CD4-positive, alpha-beta memory T cell (primary cell): ENCODE data around the gene SDHAF1. TPM values are rescaled to one million over a fixed set of nuclear protein-coding genes. Genes with fewer than 3 reads are reported as not detected.
A peak's percentile ranks its signal among the peaks of the same experiment; 100 is the strongest.
"Not testable (repeated sequence)": the region's sequence is repeated elsewhere in the genome, so short reads cannot be mapped to it uniquely, and the experiment has no call there.

Source experiments
- CTCF ChIA-PET: fragments of 350-600 bp; sonication (Branson Sonifier 250); formaldehyde crosslinking; loops from one replicate; lab custom pipeline; 2021; ENCODE audit warnings: inconsistent platforms; ENCODE audit not compliant: partially characterized antibody; lab: Charles Lee
- POLR2A ChIA-PET: fragments of 350-600 bp; sonication (Branson Sonifier 250); formaldehyde crosslinking; loops from one replicate; lab custom pipeline; 2021; ENCODE audit not compliant: partially characterized antibody; lab: Charles Lee
- DNase-seq, 5 donors: peaks; one replicate each; pipeline versions ENCODE4 v3.0.0 to v3.0.0-alpha.2; 2020 to 2022; ENCODE audit warnings: mixed read lengths in 1 of 5
- H3K27ac ChIP-seq: one replicate; pipeline ENCODE4 v1.7.0; 2013; ENCODE audit warnings: low read depth, low read length
- H3K27me3 ChIP-seq: 2 replicates; pipeline ENCODE4 v1.7.0; 2013; ENCODE audit warnings: mild to moderate bottlenecking, low read length, moderate library complexity; ENCODE audit not compliant: insufficient read depth
- H3K36me3 ChIP-seq: 2 replicates; pipeline ENCODE4 v1.7.0; 2013; ENCODE audit warnings: mild to moderate bottlenecking, low read length, moderate library complexity; ENCODE audit not compliant: insufficient read depth
- H3K4me1 ChIP-seq: 2 replicates; pipeline ENCODE4 v1.7.0; 2013; ENCODE audit warnings: mild to moderate bottlenecking, low read length, moderate library complexity; ENCODE audit not compliant: insufficient read depth
- H3K4me3 ChIP-seq, 2 donors: one replicate each; pipeline ENCODE4 v1.7.0; 2013; ENCODE audit warnings: low read length in 2 of 2, mild to moderate bottlenecking in 1 of 2
- H3K9me3 ChIP-seq, 2 donors: one replicate each; pipeline ENCODE4 v1.7.0; 2013; ENCODE audit warnings: low read length in 2 of 2, control low read depth in 1 of 2; ENCODE audit not compliant: control insufficient read depth in 1 of 2
- H3K27ac Mint-ChIP-seq, 7 donors: one replicate each; pipeline ENCODE4 v1.8.0; 2020 to 2021; ENCODE audit warnings: mixed read lengths in 7 of 7, mild to moderate bottlenecking in 6 of 7, inconsistent platforms in 3 of 7, moderate library complexity in 3 of 7
- H3K27me3 Mint-ChIP-seq, 2 donors: one replicate each; pipeline ENCODE4 v1.8.0; 2020 to 2021; ENCODE audit warnings: mixed read lengths in 2 of 2
- H3K36me3 Mint-ChIP-seq, 2 donors: one replicate each; pipeline ENCODE4 v1.8.0; 2020 to 2021; ENCODE audit warnings: mixed read lengths in 2 of 2, inconsistent platforms in 1 of 2, mild to moderate bottlenecking in 1 of 2
- H3K4me1 Mint-ChIP-seq, 4 donors: one replicate each; pipeline ENCODE4 v1.8.0; 2020 to 2021; ENCODE audit warnings: mixed read lengths in 4 of 4, mild to moderate bottlenecking in 1 of 4
- H3K4me3 Mint-ChIP-seq, 8 donors: one replicate each; pipeline ENCODE4 v1.8.0; 2020 to 2021; ENCODE audit warnings: mixed read lengths in 8 of 8, mild to moderate bottlenecking in 7 of 8, moderate library complexity in 6 of 8, inconsistent platforms in 3 of 8
- H3K9me3 Mint-ChIP-seq, 8 donors: one replicate each; pipeline ENCODE4 v1.8.0; 2020 to 2021; ENCODE audit warnings: mixed read lengths in 8 of 8, mild to moderate bottlenecking in 5 of 8, inconsistent platforms in 3 of 8, moderate library complexity in 1 of 8
- intact Hi-C: fragments of 100-400 bp; cut with micrococcal nuclease; formaldehyde crosslinking; loops from one replicate; pipeline ENCODE4 v1.15.1; 2023
- polyA plus RNA-seq, 2 donors: library from polyadenylated mRNA; unstranded; fragments of 300-500 nt; fragmentation: Illumina TruSeq; gene quantifications; one replicate each; pipeline ENCODE4 v1.2.3, GENCODE V29; 2021
- total RNA-seq, 2 experiments: library from RNA; stranded (reverse); gene quantifications; one replicate each; pipeline ENCODE4 v1.2.3, GENCODE V29; 2021

Gene SDHAF1
- total RNA-seq, result 10 to 100 TPM; 25.7 to 25.8 TPM
- polyA plus RNA-seq, result 10 to 100 TPM; 21.9 to 41.3 TPM

- Histone ChIP-seq H3K9me3 (no peaks in the 10 kb centered on the region), H3K36me3 (no peaks in the 10 kb centered on the region), H3K27me3 (no peaks in the 10 kb centered on the region), H3K27ac (peak within 1 kb of the TSS; percentile 71), H3K4me3 (peak within 1 kb of the TSS; percentile 69 to 82), H3K4me1 (peaks cover 26% of the 10 kb centered on the region)
- DNase-seq, result peak; percentile 87 to 92 (median 87)
- intact Hi-C loops, result loop anchor here (1.0 to 2.0 kb wide), 4 partner anchors 19 to 119 kb away; partner anchors contain the start of genes ALKBH6, POLR2I, TBCB and THAP8
- H3K36me3 Mint-ChIP-seq, result peaks cover 4 to 19% of the 10 kb centered on the region in 2 donors
- H3K4me1 Mint-ChIP-seq, result peaks cover 20 to 48% (median 37%) of the 10 kb centered on the region in 4 donors
- peak within 1 kb of the TSS; percentile 92 to 97 (median 97) for H3K27ac Mint-ChIP-seq
- no peaks in the 10 kb centered on the region for H3K27me3 Mint-ChIP-seq
- ChIA-PET CTCF (interaction anchor here (1.2 to 1.7 kb wide), 3 partner anchors 19 to 133 kb away, joined by 3 to 8 read pairs (median 4); partner anchors contain the start of gene ALKBH6), POLR2A (interaction anchor here (1.2 to 3.2 kb wide), 9 partner anchors 14 to 120 kb away, joined by 3 to 20 read pairs (median 8); partner anchors contain the start of genes ALKBH6, POLR2I, TBCB and THAP8)
- H3K9me3 Mint-ChIP-seq, result no peaks in the 10 kb centered on the region
- peak within 1 kb of the TSS; percentile 91 to 96 (median 94) for H3K4me3 Mint-ChIP-seq
Measured at GRCh38 chr19:35995048-35995993, at the start of gene SDHAF1. SDHAF1 (plus strand) TSS chr19:35995188; CDS start chr19:35995275, 87 bp downstream.

GRCh38 chr19:35946203-35946602 lies 48.8 kb upstream of the SDHAF1 start:
- H3K4me3 ChIP-seq, result no peak overlapping the region
- Mint-ChIP-seq H3K36me3 (peaks cover 15 to 28% of the 10 kb centered on the region in 2 donors), H3K4me3 (no peak overlapping the region), H3K4me1 (peaks cover 26 to 55% (median 40%) of the 10 kb centered on the region in 4 donors), H3K27me3 (no peaks in the 10 kb centered on the region), H3K9me3 (peaks cover 0 to 5% (median 0%) of the 10 kb centered on the region in 8 donors), H3K27ac (peak overlapping the region; percentile 57 to 92 (median 78))
- no peak overlapping the region for H3K27ac ChIP-seq
- POLR2A ChIA-PET, result interaction anchor here (1.0 to 2.6 kb wide), 4 partner anchors 7 to 201 kb away, joined by 3 to 18 read pairs (median 3); partner anchors contain the start of genes PSENEN and U2AF1L4
- intact Hi-C loops, result no loop called here
- no peaks in the 10 kb centered on the region for H3K36me3 ChIP-seq
- no peaks in the 10 kb centered on the region for H3K9me3 ChIP-seq
- no peaks in the 10 kb centered on the region for H3K27me3 ChIP-seq
- H3K4me1 ChIP-seq, result peaks cover 22% of the 10 kb centered on the region
- DNase-seq, result no peak
- CTCF ChIA-PET, result interaction anchor here (0.9 to 1.4 kb wide), 7 partner anchors 21 to 182 kb away, joined by 3 to 7 read pairs (median 3); partner anchors contain the start of gene THAP8

GRCh38 chr19:35949131-35949530 lies 45.9 kb upstream of the SDHAF1 start:
- Histone ChIP-seq H3K9me3 (no peaks in the 10 kb centered on the region), H3K4me1 (peaks cover 46% of the 10 kb centered on the region), H3K27ac (no peak overlapping the region), H3K4me3 (no peak overlapping the region), H3K36me3 (no peaks in the 10 kb centered on the region), H3K27me3 (no peaks in the 10 kb centered on the region)
- ChIA-PET POLR2A (interaction anchor here (0.8 to 2.3 kb wide), 5 partner anchors 46 to 247 kb away, joined by 3 to 9 read pairs (median 3); partner anchors contain the start of genes ALKBH6, POLR2I and TBCB), CTCF (interaction anchor here (1.2 to 1.5 kb wide), 2 partner anchors 18 to 105 kb away, joined by 3 to 5 read pairs; partner anchors contain the start of gene THAP8)
- no peaks in the 10 kb centered on the region for H3K27me3 Mint-ChIP-seq
- H3K4me1 Mint-ChIP-seq, result peaks cover 39 to 77% (median 56%) of the 10 kb centered on the region in 4 donors
- H3K27ac Mint-ChIP-seq, result peak overlapping the region in 6 of 7 donors; percentile 48 to 87 (median 78)
- peaks cover 0 to 5% (median 0%) of the 10 kb centered on the region in 8 donors for H3K9me3 Mint-ChIP-seq
- peaks cover 2 to 9% of the 10 kb centered on the region in 2 donors for H3K36me3 Mint-ChIP-seq
- H3K4me3 Mint-ChIP-seq, result peak overlapping the region in 1 of 8 donors; percentile 39
- intact Hi-C loops, result no loop called here
- DNase-seq, result no peak

GRCh38 chr19:35955881-35956634 lies 38.9 kb upstream of the SDHAF1 start:
- POLR2A ChIA-PET, result interaction anchor here (0.6 kb wide), 1 partner anchor 25 kb away, joined by 4 read pairs; no protein-coding TSS in a partner anchor
- CTCF ChIA-PET, result interaction anchor here (1.2 kb wide), 2 partner anchors 74 to 208 kb away, joined by 3 read pairs; partner anchors contain the start of gene LIN37

GRCh38 chr19:35957411-35957810 lies 37.6 kb upstream of the SDHAF1 start:
- Mint-ChIP-seq H3K4me1 (peaks cover 34 to 75% (median 48%) of the 10 kb centered on the region in 4 donors), H3K27ac (peak overlapping the region in 6 of 7 donors; percentile 66 to 94 (median 82))
- CTCF ChIA-PET, result interaction anchor here (1.9 to 2.1 kb wide), 2 partner anchors 10 to 96 kb away, joined by 7 to 11 read pairs; partner anchors contain the start of gene THAP8

More at GRCh38 chr19:35955881-35956634, 38.9 kb upstream of the SDHAF1 start:
- Histone ChIP-seq H3K36me3 (no peaks in the 10 kb centered on the region), H3K9me3 (no peaks in the 10 kb centered on the region), H3K4me3 (no peak overlapping the region), H3K27me3 (no peaks in the 10 kb centered on the region), H3K27ac (no peak overlapping the region), H3K4me1 (peaks cover 76% of the 10 kb centered on the region)
- DNase-seq, result no peak
- Mint-ChIP-seq H3K4me1 (peaks cover 40 to 88% (median 54%) of the 10 kb centered on the region in 4 donors), H3K9me3 (peaks cover 0 to 5% (median 0%) of the 10 kb centered on the region in 8 donors), H3K4me3 (peak overlapping the region in 4 of 8 donors; percentile 21 to 59 (median 42)), H3K27ac (peak overlapping the region in 6 of 7 donors; percentile 58 to 90 (median 80)), H3K36me3 (no peaks in the 10 kb centered on the region), H3K27me3 (no peaks in the 10 kb centered on the region)
- intact Hi-C loops, result loop anchor here (5.0 kb wide), 1 partner anchor 161 kb away; the partner anchor contains the start of gene TBCB

GRCh38 chr19:35958660-35959039 lies 36.3 kb upstream of the SDHAF1 start:
- Histone ChIP-seq H3K4me1 (peaks cover 54% of the 10 kb centered on the region), H3K27ac (peak overlapping the region; percentile 36), H3K4me3 (peak overlapping the region; percentile 29 to 72), H3K27me3 (no peaks in the 10 kb centered on the region), H3K9me3 (no peaks in the 10 kb centered on the region), H3K36me3 (no peaks in the 10 kb centered on the region)
- H3K36me3 Mint-ChIP-seq, result no peaks in the 10 kb centered on the region
- CTCF ChIA-PET, result interaction anchor here (0.7 to 2.1 kb wide), 29 partner anchors 9 to 311 kb away, joined by 3 to 11 read pairs (median 4); partner anchors contain the start of genes ALKBH6, COX6B1, PSENEN and SDHAF1
- no peak for DNase-seq
- H3K9me3 Mint-ChIP-seq, result peaks cover 0 to 5% (median 0%) of the 10 kb centered on the region in 8 donors
- H3K27ac Mint-ChIP-seq, result peak overlapping the region in 6 of 7 donors; percentile 30 to 75 (median 68)
- peaks cover 26 to 62% (median 37%) of the 10 kb centered on the region in 4 donors for H3K4me1 Mint-ChIP-seq
- POLR2A ChIA-PET, result interaction anchor here (0.7 to 2.8 kb wide), 14 partner anchors 12 to 264 kb away, joined by 3 to 18 read pairs (median 4); partner anchors contain the start of genes ALKBH6, POLR2I, SDHAF1 and THAP8
- peaks cover 0 to 3% of the 10 kb centered on the region in 2 donors for H3K27me3 Mint-ChIP-seq
- intact Hi-C loops, result loop anchor here (1.0 to 5.0 kb wide), 5 partner anchors 22 to 159 kb away; partner anchors contain the start of genes ALKBH6, LRFN3, SDHAF1 and TBCB
- peak overlapping the region; percentile 76 to 87 (median 78) for H3K4me3 Mint-ChIP-seq

More at GRCh38 chr19:35957411-35957810, 37.6 kb upstream of the SDHAF1 start:
- H3K27me3 ChIP-seq, H3K27me3 Mint-ChIP-seq, H3K9me3 Mint-ChIP-seq, H3K36me3 Mint-ChIP-seq, H3K4me3 ChIP-seq, H3K9me3 ChIP-seq, H3K36me3 ChIP-seq, H3K27ac ChIP-seq, DNase-seq: not testable (repeated sequence)
- H3K4me3 Mint-ChIP-seq, result peak overlapping the region in 3 of 8 donors; percentile 6 to 33 (median 13)
- intact Hi-C loops, result loop anchor here (5.0 kb wide), 1 partner anchor 160 kb away; the partner anchor contains the start of gene TBCB
- peaks cover 67% of the 10 kb centered on the region for H3K4me1 ChIP-seq
- POLR2A ChIA-PET, result interaction anchor here (1.9 to 2.6 kb wide), 2 partner anchors 12 to 37 kb away, joined by 12 to 18 read pairs; partner anchors contain the start of gene SDHAF1
